CD14-positive monocyte (primary cell): ENCODE measurements around the gene ACER1. TPM values are rescaled to one million over a fixed set of nuclear protein-coding genes. Genes with fewer than 3 reads are reported as not detected.
A peak's percentile ranks its signal among the peaks of the same experiment; 100 is the strongest.

Experiments used
- DNase-seq, 3 donors: peaks; one replicate each; pipeline ENCODE4 v3.0.0-alpha.2; 2011 to 2022
- H2AFZ ChIP-seq: 2 replicates; pipeline ENCODE4 v1.6.0; 2012; ENCODE audit warnings: mild to moderate bottlenecking, low read depth, low read length, inconsistent platforms; ENCODE audit not compliant: insufficient read depth, poor library complexity, severe bottlenecking
- H3K27ac ChIP-seq, 2 donors: 1 replicate in 1 of 2; 2 replicates in 1 of 2; pipeline ENCODE4 v1.5.1; 2012 to 2013; ENCODE audit warnings: low read length in 2 of 2, control low read depth in 1 of 2, inconsistent platforms in 1 of 2, low read depth in 1 of 2, mild to moderate bottlenecking in 1 of 2
- H3K27me3 ChIP-seq, 2 donors: one replicate each; pipeline versions ENCODE4 v1.6.0 to v1.6.1; 2011 to 2013; ENCODE audit warnings: low read length in 2 of 2; ENCODE audit not compliant: control insufficient read depth in 2 of 2, insufficient read depth in 2 of 2
- H3K36me3 ChIP-seq, 2 donors: replicated peaks in 1 of 2; 1 replicate in 1 of 2; 2 replicates in 1 of 2; pipeline versions ENCODE4 v1.5.1 to v1.6.1; 2012 to 2013; ENCODE audit warnings: low read length in 2 of 2, control low read depth in 1 of 2, inconsistent platforms in 1 of 2, mild to moderate bottlenecking in 1 of 2; ENCODE audit not compliant: insufficient read depth in 2 of 2, control insufficient read depth in 1 of 2
- H3K4me1 ChIP-seq, 2 donors: 1 replicate in 1 of 2; 2 replicates in 1 of 2; pipeline versions ENCODE4 v1.5.1 to v1.6.1; 2012 to 2013; ENCODE audit warnings: low read length in 2 of 2, control low read depth in 1 of 2, inconsistent platforms in 1 of 2, mild to moderate bottlenecking in 1 of 2, moderate library complexity in 1 of 2; ENCODE audit not compliant: insufficient read depth in 2 of 2, control insufficient read depth in 1 of 2
- H3K4me2 ChIP-seq: replicated peaks from 2 replicates; pipeline ENCODE3; 2012; ENCODE audit warnings: low read length, moderate library complexity, mild to moderate bottlenecking; ENCODE audit not compliant: poor library complexity, severe bottlenecking; ENCODE audit errors: extremely low read depth
- H3K4me3 ChIP-seq, 3 experiments: fragments of 200-600 bp in 1 of 3; sonication (generic) in 1 of 3; replicated peaks in 1 of 3; 1 replicate in 2 of 3; 2 replicates in 1 of 3; pipeline ENCODE4 v1.5.1; 2011 to 2013; ENCODE audit warnings: low read length in 3 of 3, mild to moderate bottlenecking in 3 of 3, control low read depth in 2 of 3, low read depth in 2 of 3, inconsistent platforms in 1 of 3, moderate library complexity in 1 of 3
- H3K79me2 ChIP-seq: 2 replicates; pipeline ENCODE4 v1.6.0; 2012; ENCODE audit warnings: mild to moderate bottlenecking, control low read depth, inconsistent platforms, low read length, moderate library complexity; ENCODE audit not compliant: insufficient read depth
- H3K9ac ChIP-seq: 2 replicates; pipeline ENCODE4 v1.6.0; 2017; ENCODE audit warnings: low read length, mild to moderate bottlenecking; ENCODE audit not compliant: insufficient read depth, poor library complexity, severe bottlenecking
- H3K9me3 ChIP-seq, 2 donors: replicated peaks in 1 of 2; 1 replicate in 1 of 2; 2 replicates in 1 of 2; pipeline versions ENCODE4 v1.5.1 to v1.6.1; 2012 to 2013; ENCODE audit warnings: low read length in 2 of 2, control low read depth in 1 of 2; ENCODE audit not compliant: control insufficient read depth in 1 of 2, insufficient read depth in 1 of 2
- H4K20me1 ChIP-seq: 2 replicates; pipeline ENCODE4 v1.6.0; 2012; ENCODE audit warnings: mild to moderate bottlenecking, low read length, control low read depth, moderate library complexity; ENCODE audit not compliant: insufficient read depth
- H3K27ac Mint-ChIP-seq, 7 donors: one replicate each; pipeline ENCODE4 v1.8.0; 2020; ENCODE audit warnings: mild to moderate bottlenecking in 7 of 7, mixed read lengths in 7 of 7, moderate library complexity in 6 of 7, inconsistent platforms in 2 of 7
- H3K27me3 Mint-ChIP-seq, 3 donors: one replicate each; pipeline ENCODE4 v1.8.0; 2021 to 2022; ENCODE audit warnings: low read depth in 3 of 3, mild to moderate bottlenecking in 3 of 3, mixed read lengths in 3 of 3, moderate library complexity in 3 of 3, inconsistent platforms in 1 of 3
- H3K36me3 Mint-ChIP-seq, 2 donors: one replicate each; pipeline ENCODE4 v1.8.0; 2020; ENCODE audit warnings: mixed read lengths in 2 of 2, inconsistent platforms in 1 of 2, mild to moderate bottlenecking in 1 of 2
- H3K4me1 Mint-ChIP-seq: one replicate; pipeline ENCODE4 v1.8.0; 2020; ENCODE audit warnings: mild to moderate bottlenecking, mixed read lengths
- H3K4me3 Mint-ChIP-seq, 2 donors: one replicate each; pipeline ENCODE4 v1.8.0; 2020; ENCODE audit warnings: mild to moderate bottlenecking in 2 of 2, mixed read lengths in 2 of 2, moderate library complexity in 1 of 2
- H3K9me3 Mint-ChIP-seq, 7 donors: one replicate each; pipeline ENCODE4 v1.8.0; 2020 to 2022; ENCODE audit warnings: mixed read lengths in 7 of 7, mild to moderate bottlenecking in 6 of 7, moderate library complexity in 6 of 7, inconsistent platforms in 2 of 7
- WGBS: methylation state at CpG from one replicate; pipeline ENCODE4 v1.1.5; 2013; ENCODE audit warnings: missing lambda C conversion rate; ENCODE audit not compliant: insufficient coverage; 5-methylcytosine and 5-hydroxymethylcytosine counted together
- intact Hi-C, 2 donors: fragments of 100-400 bp; cut with micrococcal nuclease; formaldehyde crosslinking; loops; one replicate each; pipeline versions ENCODE4 v1.15.0 to v1.15.1; 2023
- polyA plus RNA-seq, 3 donors: library from polyadenylated mRNA; depleted of rRNA in 1 of 3; unstranded in 2 of 3; stranded (reverse) in 1 of 3; fragments of 300-500 nt in 2 of 3; fragments of >200 nt in 1 of 3; fragmentation: Illumina TruSeq in 2 of 3; gene quantifications; 1 replicate in 2 of 3; 2 replicates in 1 of 3; pipeline ENCODE4 v1.2.3, GENCODE V29; 2012 to 2021
- TF ChIP-seq, protein P1 (sequence below): fragments of 200-600 bp; IDR thresholded peaks from one replicate; pipeline ENCODE4 v1.8.0; 2022; ENCODE audit warnings: antibody characterized with exemption, mild to moderate bottlenecking

ACER1 gene
- polyA plus RNA-seq, 3 donors = not detected

DNA sequence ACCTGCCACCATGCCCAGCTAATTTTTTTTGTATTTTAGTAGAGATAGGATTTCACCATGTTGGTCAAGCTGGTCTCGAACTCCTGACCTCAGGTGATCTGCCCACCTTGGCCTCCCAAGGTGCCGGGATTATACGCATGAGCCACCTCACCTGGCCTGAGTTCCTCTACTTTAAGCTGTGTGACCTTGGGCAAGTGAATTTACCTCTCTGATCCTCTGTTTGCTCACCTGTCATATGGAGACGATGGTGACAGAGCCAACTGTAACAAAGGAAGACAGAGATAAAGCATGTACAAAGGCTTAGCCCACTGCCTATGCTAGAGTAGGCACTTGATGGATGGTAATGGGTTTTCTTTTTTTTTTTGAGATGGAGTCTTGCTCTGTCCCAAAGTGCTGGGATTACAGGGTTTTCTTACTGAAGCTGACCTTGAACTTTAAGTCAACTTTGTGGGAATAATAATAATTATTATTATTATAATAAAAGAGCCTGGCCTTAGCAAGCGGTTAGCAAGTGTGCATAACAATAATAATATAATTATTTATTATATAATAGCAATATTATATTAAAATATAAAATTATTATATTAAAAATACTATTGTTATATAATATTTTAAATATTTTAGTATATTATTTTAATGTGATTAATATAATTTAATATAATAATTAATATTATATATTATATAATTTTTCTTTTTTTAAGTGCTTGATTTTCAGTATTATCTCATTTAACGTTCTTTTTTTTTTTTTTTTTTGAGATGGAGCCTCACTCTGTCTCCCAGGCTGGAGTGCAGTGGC lies 1.3 kb upstream of the ACER1 start:
- Histone ChIP-seq H3K4me1 (no peaks in the 10 kb centered on the region), H3K27ac (no peak overlapping the region)

GRCh38 chr19:6326815-6327214 lies 6.6 kb downstream of the ACER1 start:
- intact Hi-C loops = no loop called here
- Mint-ChIP-seq H3K9me3 (peaks cover 0 to 5% (median 2%) of the 10 kb centered on the region in 7 donors), H3K36me3 (no peaks in the 10 kb centered on the region), H3K27me3 (peaks cover 6 to 9% (median 6%) of the 10 kb centered on the region in 3 donors), H3K4me3 (no peak overlapping the region), H3K4me1 (no peaks in the 10 kb centered on the region), H3K27ac (peak overlapping the region in 1 of 7 donors; percentile 43)
- no peaks in the 10 kb centered on the region for H3K9me3 ChIP-seq
- no peak overlapping the region for H3K27ac ChIP-seq
- no peak overlapping the region for H3K9ac ChIP-seq
- no peaks in the 10 kb centered on the region for H3K79me2 ChIP-seq
- no peaks in the 10 kb centered on the region for H3K36me3 ChIP-seq
- DNase-seq = no peak
- H3K27me3 ChIP-seq = no peaks in the 10 kb centered on the region
- H3K4me1 ChIP-seq = no peaks in the 10 kb centered on the region
- H3K4me3 ChIP-seq = no peak overlapping the region
- TF ChIP-seq, protein P1, sequence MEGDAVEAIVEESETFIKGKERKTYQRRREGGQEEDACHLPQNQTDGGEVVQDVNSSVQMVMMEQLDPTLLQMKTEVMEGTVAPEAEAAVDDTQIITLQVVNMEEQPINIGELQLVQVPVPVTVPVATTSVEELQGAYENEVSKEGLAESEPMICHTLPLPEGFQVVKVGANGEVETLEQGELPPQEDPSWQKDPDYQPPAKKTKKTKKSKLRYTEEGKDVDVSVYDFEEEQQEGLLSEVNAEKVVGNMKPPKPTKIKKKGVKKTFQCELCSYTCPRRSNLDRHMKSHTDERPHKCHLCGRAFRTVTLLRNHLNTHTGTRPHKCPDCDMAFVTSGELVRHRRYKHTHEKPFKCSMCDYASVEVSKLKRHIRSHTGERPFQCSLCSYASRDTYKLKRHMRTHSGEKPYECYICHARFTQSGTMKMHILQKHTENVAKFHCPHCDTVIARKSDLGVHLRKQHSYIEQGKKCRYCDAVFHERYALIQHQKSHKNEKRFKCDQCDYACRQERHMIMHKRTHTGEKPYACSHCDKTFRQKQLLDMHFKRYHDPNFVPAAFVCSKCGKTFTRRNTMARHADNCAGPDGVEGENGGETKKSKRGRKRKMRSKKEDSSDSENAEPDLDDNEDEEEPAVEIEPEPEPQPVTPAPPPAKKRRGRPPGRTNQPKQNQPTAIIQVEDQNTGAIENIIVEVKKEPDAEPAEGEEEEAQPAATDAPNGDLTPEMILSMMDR = no peak
- H4K20me1 ChIP-seq = no peaks in the 10 kb centered on the region
- no peak overlapping the region for H3K4me2 ChIP-seq
- no peak overlapping the region for H2AFZ ChIP-seq
- 98% methylated on average over 5 of the region's 5 CpGs for WGBS

More for the DNA sequence above, 1.3 kb upstream of the ACER1 start:
- H3K27ac Mint-ChIP-seq = no peak overlapping the region
- Histone ChIP-seq H3K27me3 (no peaks in the 10 kb centered on the region), H4K20me1 (no peaks in the 10 kb centered on the region), H3K9me3 (no peaks in the 10 kb centered on the region), H3K4me2 (no peak overlapping the region), H2AFZ (no peak overlapping the region), H3K4me3 (no peak overlapping the region), H3K36me3 (no peaks in the 10 kb centered on the region), H3K79me2 (no peaks in the 10 kb centered on the region), H3K9ac (no peak overlapping the region)
- H3K27me3 Mint-ChIP-seq = peaks cover 0 to 9% (median 3%) of the 10 kb centered on the region in 3 donors
- H3K36me3 Mint-ChIP-seq = no peaks in the 10 kb centered on the region
- TF ChIP-seq, protein P1 = no peak
- WGBS = 92% methylated on average over 3 of the region's 6 CpGs
- H3K4me1 Mint-ChIP-seq = no peaks in the 10 kb centered on the region
- no peak for DNase-seq
- peaks cover 0 to 5% (median 2%) of the 10 kb centered on the region in 7 donors for H3K9me3 Mint-ChIP-seq
- no peak overlapping the region for H3K4me3 Mint-ChIP-seq
- intact Hi-C loops = no loop called here
